ENCODE results near the gene GSE1.

GSE1 gene

GRCh38 chr16:85640585-85640984, 27.5 kb downstream of the GSE1 start:
- no peak for DNase-seq (ENCODE audit: low read depth)
- no peak overlapping the region for H3K4me3 ChIP-seq (ENCODE audit: low read depth, low read length)
- TF ChIP-seq MYC (IDR thresholded peaks at IDR 0.05; ENCODE audit: low read depth, low read length) (no peak), CTCF (IDR thresholded peaks at IDR 0.05; ENCODE audit: low read depth, low read length) (no peak), MAX (IDR thresholded peaks at IDR 0.05; ENCODE audit: low read depth, low read length) (no peak), POLR2A (IDR thresholded peaks at IDR 0.05; ENCODE audit: extremely low read depth, insufficient read length) (no peak)

GRCh38 chr16:85641305-85641704, 28.2 kb downstream of the GSE1 start:
- no peak for DNase-seq (ENCODE audit: low read depth)
- no peak for TF ChIP-seq MAX (IDR thresholded peaks at IDR 0.05; ENCODE audit: low read depth, low read length)
- no peak for TF ChIP-seq MYC (IDR thresholded peaks at IDR 0.05; ENCODE audit: low read depth, low read length)
- no peak for TF ChIP-seq POLR2A (IDR thresholded peaks at IDR 0.05; ENCODE audit: extremely low read depth, insufficient read length)
- TF ChIP-seq CTCF (IDR thresholded peaks at IDR 0.05; ENCODE audit: low read depth, low read length) = no peak
- no peak overlapping the region for H3K4me3 ChIP-seq (ENCODE audit: low read depth, low read length)

GRCh38 chr16:85641776-85642176, 28.7 kb downstream of the GSE1 start:
- no peak for DNase-seq (ENCODE audit: low read depth)
- TF ChIP-seq MAX (IDR thresholded peaks at IDR 0.05; ENCODE audit: low read depth, low read length) = no peak
- no peak for TF ChIP-seq POLR2A (IDR thresholded peaks at IDR 0.05; ENCODE audit: extremely low read depth, insufficient read length)
- TF ChIP-seq MYC (IDR thresholded peaks at IDR 0.05; ENCODE audit: low read depth, low read length) = no peak
- TF ChIP-seq CTCF (IDR thresholded peaks at IDR 0.05; ENCODE audit: low read depth, low read length) = no peak
- no peak overlapping the region for H3K4me3 ChIP-seq (ENCODE audit: low read depth, low read length)

- H3K4me3 ChIP-seq (ENCODE audit: low read depth, low read length) = no peak overlapping the region
- DNase-seq (ENCODE audit: low read depth) = no peak
- TF ChIP-seq MAX (IDR thresholded peaks at IDR 0.05; ENCODE audit: low read depth, low read length) (no peak), MYC (IDR thresholded peaks at IDR 0.05; ENCODE audit: low read depth, low read length) (no peak), POLR2A (IDR thresholded peaks at IDR 0.05; ENCODE audit: extremely low read depth, insufficient read length) (no peak), CTCF (IDR thresholded peaks at IDR 0.05; ENCODE audit: low read depth, low read length) (no peak)
These were observed 29.7 kb downstream of the GSE1 start for GRCh38 chr16:85642762-85643358.

GRCh38 chr16:85643631-85644030, 30.5 kb downstream of the GSE1 start:
- TF ChIP-seq MYC (IDR thresholded peaks at IDR 0.05; ENCODE audit: low read depth, low read length) = no peak
- no peak for TF ChIP-seq CTCF (IDR thresholded peaks at IDR 0.05; ENCODE audit: low read depth, low read length)
- TF ChIP-seq POLR2A (IDR thresholded peaks at IDR 0.05; ENCODE audit: extremely low read depth, insufficient read length) = no peak
- no peak for TF ChIP-seq MAX (IDR thresholded peaks at IDR 0.05; ENCODE audit: low read depth, low read length)
- no peak overlapping the region for H3K4me3 ChIP-seq (ENCODE audit: low read depth, low read length)
- no peak for DNase-seq (ENCODE audit: low read depth)

Data from NB4 (cell line).